HG03280 (cell line): ENCODE measurements around the gene AGPAT3.

Source experiments
- ATAC-seq: cut with Tn5 transposase; IDR thresholded peaks from one replicate; pipeline ENCODE4 v1.9.1; 2021; ENCODE audit warnings: mild to moderate bottlenecking, moderate library complexity; ENCODE audit not compliant: unreplicated experiment

The AGPAT3 gene

GRCh38 chr21:43905726-43906455 lies 40.9 kb downstream of the AGPAT3 start:
- ATAC-seq = no peak

GRCh38 chr21:43906585-43907370 lies 41.8 kb downstream of the AGPAT3 start:
- ATAC-seq = no peak

GRCh38 chr21:43907751-43908150 lies 42.7 kb downstream of the AGPAT3 start:
- no peak for ATAC-seq

- ATAC-seq = no peak
Observed at GRCh38 chr21:43908167-43908566, 43.1 kb downstream of the AGPAT3 start.

- no peak for ATAC-seq
Observed at GRCh38 chr21:43909741-43910400, 44.8 kb downstream of the AGPAT3 start.

GRCh38 chr21:43910460-43910859 lies 45.4 kb downstream of the AGPAT3 start:
- ATAC-seq = no peak

- no peak for ATAC-seq
Observed at GRCh38 chr21:43911015-43911934, 46.3 kb downstream of the AGPAT3 start.

GRCh38 chr21:43911935-43912487 lies 47.0 kb downstream of the AGPAT3 start:
- ATAC-seq = no peak

GRCh38 chr21:43912500-43912899 lies 47.5 kb downstream of the AGPAT3 start:
- ATAC-seq = no peak

GRCh38 chr21:43912910-43913309 lies 47.9 kb downstream of the AGPAT3 start:
- no peak for ATAC-seq

- ATAC-seq = no peak
Observed at GRCh38 chr21:43913928-43914327, 48.9 kb downstream of the AGPAT3 start.

GRCh38 chr21:43916076-43916475 lies 51.1 kb downstream of the AGPAT3 start:
- no peak for ATAC-seq

- ATAC-seq = no peak
Observed at GRCh38 chr21:43916691-43917514, 51.9 kb downstream of the AGPAT3 start.

- no peak for ATAC-seq
Observed at GRCh38 chr21:43917515-43918384, 52.7 kb downstream of the AGPAT3 start.

GRCh38 chr21:43918385-43918947 lies 53.4 kb downstream of the AGPAT3 start:
- no peak for ATAC-seq

GRCh38 chr21:43919283-43919682 lies 54.3 kb downstream of the AGPAT3 start:
- ATAC-seq = no peak

- no peak for ATAC-seq
Observed at GRCh38 chr21:43919871-43920801, 55.1 kb downstream of the AGPAT3 start.
